H1 (cell line): Measurements from ENCODE around the gene RNF41.

Experiments used
- MAFK ChIP-seq: IDR thresholded peaks from 2 replicates; pipeline ENCODE4 v1.6.1; 2012; ENCODE audit warnings: low read depth, mild to moderate bottlenecking, improper control_type of control experiment, low read length
- POLR2AphosphoS5 ChIP-seq: IDR thresholded peaks from 2 replicates; pipeline ENCODE4 v1.6.1; 2011; ENCODE audit warnings: low read depth, low read length
- RAD21 ChIP-seq, 2 experiments: IDR thresholded peaks in 1 of 2; conservative IDR thresholded peaks in 1 of 2; 2 replicates each; pipeline ENCODE4 v1.6.1; 2011; ENCODE audit warnings: low read depth in 2 of 2, low read length in 2 of 2, improper control_type of control experiment in 1 of 2, inconsistent platforms in 1 of 2, mild to moderate bottlenecking in 1 of 2, moderate library complexity in 1 of 2
- RXRA ChIP-seq: IDR thresholded peaks from 2 replicates; pipeline ENCODE4 v1.6.1; 2011; ENCODE audit warnings: low read depth, mild to moderate bottlenecking, low read length, moderate library complexity; ENCODE audit not compliant: insufficient read depth
- SIN3A ChIP-seq, 2 experiments: IDR thresholded peaks in 1 of 2; conservative IDR thresholded peaks in 1 of 2; 2 replicates each; pipeline ENCODE4 v1.6.1; 2011 to 2012; ENCODE audit warnings: low read length in 2 of 2, improper control_type of control experiment in 1 of 2, low read depth in 1 of 2, mild to moderate bottlenecking in 1 of 2
- TAF1 ChIP-seq: IDR thresholded peaks from 2 replicates; pipeline ENCODE4 v1.6.1; 2011; ENCODE audit warnings: mild to moderate bottlenecking, low read depth, low read length
- TF ChIP-seq, protein P1 (sequence below), 3 experiments: IDR thresholded peaks; 1 replicate in 2 of 3; 2 replicates in 1 of 3; pipeline versions ENCODE4 v1.5.1 to v1.6.1; 2011; ENCODE audit warnings: low read length in 3 of 3, mild to moderate bottlenecking in 3 of 3, inconsistent platforms in 2 of 3, low read depth in 1 of 3, moderate library complexity in 1 of 3; ENCODE audit not compliant: insufficient read depth in 1 of 3; ENCODE audit errors: control extremely low read depth in 1 of 3
- TF ChIP-seq, protein P2 (sequence below): IDR thresholded peaks from 2 replicates; pipeline ENCODE4 v1.6.1; 2012; ENCODE audit warnings: inconsistent platforms
- TF ChIP-seq, protein P3 (sequence below): fragments of 300-600 bp; sonication (generic); IDR thresholded peaks from 2 replicates; pipeline ENCODE4 v1.7.1; 2012; ENCODE audit warnings: low read length, moderate library complexity, mild to moderate bottlenecking, inconsistent platforms; ENCODE audit not compliant: insufficient replicate concordance

DNA sequence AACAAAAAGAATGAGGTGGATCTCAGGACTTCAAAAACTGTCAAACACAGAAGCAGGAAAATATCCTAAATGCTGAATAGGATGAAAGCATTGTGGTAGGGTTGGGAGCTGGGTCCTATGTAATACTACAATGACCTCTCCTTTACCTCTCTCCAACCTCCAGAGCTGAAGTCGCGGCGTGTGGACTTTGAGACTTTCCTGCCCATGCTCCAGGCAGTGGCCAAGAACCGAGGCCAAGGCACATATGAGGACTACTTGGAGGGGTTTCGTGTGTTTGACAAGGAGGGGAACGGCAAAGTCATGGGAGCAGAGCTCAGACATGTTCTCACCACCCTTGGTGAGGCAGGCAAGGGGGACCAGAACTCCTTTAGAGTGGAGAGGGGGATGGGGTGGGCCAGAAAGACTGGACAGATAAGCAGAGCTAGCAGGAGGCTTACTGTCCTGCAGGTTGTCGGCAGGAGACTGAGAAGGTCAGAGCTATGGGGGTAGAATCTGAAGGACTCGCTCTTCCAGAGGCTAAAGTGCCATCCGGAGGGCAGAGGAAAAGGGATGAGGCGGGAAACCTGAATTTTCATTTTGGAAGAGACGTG is 66.4 kb downstream of the RNF41 start:
- TF ChIP-seq MAFK (no peak), TAF1 (no peak), RAD21 (IDR thresholded peaks at IDR 0.05 in 1 of 2, conservative IDR thresholded peaks at IDR 0.05 in 1 of 2; ENCODE audit: low read depth in 2 of 2, low read length in 2 of 2) (no peak), RXRA (no peak), SIN3A (conservative IDR thresholded peaks at IDR 0.05 in 1 of 2, IDR thresholded peaks at IDR 0.05 in 1 of 2; ENCODE audit: low read depth in 1 of 2, low read length in 2 of 2) (no peak), POLR2AphosphoS5 (0 out of 2 replicates have a peak, but pooled peaks have one; percentile 4)
- TF ChIP-seq, protein P1, sequence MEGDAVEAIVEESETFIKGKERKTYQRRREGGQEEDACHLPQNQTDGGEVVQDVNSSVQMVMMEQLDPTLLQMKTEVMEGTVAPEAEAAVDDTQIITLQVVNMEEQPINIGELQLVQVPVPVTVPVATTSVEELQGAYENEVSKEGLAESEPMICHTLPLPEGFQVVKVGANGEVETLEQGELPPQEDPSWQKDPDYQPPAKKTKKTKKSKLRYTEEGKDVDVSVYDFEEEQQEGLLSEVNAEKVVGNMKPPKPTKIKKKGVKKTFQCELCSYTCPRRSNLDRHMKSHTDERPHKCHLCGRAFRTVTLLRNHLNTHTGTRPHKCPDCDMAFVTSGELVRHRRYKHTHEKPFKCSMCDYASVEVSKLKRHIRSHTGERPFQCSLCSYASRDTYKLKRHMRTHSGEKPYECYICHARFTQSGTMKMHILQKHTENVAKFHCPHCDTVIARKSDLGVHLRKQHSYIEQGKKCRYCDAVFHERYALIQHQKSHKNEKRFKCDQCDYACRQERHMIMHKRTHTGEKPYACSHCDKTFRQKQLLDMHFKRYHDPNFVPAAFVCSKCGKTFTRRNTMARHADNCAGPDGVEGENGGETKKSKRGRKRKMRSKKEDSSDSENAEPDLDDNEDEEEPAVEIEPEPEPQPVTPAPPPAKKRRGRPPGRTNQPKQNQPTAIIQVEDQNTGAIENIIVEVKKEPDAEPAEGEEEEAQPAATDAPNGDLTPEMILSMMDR (IDR thresholded peaks at IDR 0.05; ENCODE audit: control extremely low read depth in 1 of 3, insufficient read depth in 1 of 3, low read depth in 1 of 3, low read length in 3 of 3), result no peak
- TF ChIP-seq, protein P2, sequence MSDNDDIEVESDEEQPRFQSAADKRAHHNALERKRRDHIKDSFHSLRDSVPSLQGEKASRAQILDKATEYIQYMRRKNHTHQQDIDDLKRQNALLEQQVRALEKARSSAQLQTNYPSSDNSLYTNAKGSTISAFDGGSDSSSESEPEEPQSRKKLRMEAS, result no peak
- TF ChIP-seq, protein P3, sequence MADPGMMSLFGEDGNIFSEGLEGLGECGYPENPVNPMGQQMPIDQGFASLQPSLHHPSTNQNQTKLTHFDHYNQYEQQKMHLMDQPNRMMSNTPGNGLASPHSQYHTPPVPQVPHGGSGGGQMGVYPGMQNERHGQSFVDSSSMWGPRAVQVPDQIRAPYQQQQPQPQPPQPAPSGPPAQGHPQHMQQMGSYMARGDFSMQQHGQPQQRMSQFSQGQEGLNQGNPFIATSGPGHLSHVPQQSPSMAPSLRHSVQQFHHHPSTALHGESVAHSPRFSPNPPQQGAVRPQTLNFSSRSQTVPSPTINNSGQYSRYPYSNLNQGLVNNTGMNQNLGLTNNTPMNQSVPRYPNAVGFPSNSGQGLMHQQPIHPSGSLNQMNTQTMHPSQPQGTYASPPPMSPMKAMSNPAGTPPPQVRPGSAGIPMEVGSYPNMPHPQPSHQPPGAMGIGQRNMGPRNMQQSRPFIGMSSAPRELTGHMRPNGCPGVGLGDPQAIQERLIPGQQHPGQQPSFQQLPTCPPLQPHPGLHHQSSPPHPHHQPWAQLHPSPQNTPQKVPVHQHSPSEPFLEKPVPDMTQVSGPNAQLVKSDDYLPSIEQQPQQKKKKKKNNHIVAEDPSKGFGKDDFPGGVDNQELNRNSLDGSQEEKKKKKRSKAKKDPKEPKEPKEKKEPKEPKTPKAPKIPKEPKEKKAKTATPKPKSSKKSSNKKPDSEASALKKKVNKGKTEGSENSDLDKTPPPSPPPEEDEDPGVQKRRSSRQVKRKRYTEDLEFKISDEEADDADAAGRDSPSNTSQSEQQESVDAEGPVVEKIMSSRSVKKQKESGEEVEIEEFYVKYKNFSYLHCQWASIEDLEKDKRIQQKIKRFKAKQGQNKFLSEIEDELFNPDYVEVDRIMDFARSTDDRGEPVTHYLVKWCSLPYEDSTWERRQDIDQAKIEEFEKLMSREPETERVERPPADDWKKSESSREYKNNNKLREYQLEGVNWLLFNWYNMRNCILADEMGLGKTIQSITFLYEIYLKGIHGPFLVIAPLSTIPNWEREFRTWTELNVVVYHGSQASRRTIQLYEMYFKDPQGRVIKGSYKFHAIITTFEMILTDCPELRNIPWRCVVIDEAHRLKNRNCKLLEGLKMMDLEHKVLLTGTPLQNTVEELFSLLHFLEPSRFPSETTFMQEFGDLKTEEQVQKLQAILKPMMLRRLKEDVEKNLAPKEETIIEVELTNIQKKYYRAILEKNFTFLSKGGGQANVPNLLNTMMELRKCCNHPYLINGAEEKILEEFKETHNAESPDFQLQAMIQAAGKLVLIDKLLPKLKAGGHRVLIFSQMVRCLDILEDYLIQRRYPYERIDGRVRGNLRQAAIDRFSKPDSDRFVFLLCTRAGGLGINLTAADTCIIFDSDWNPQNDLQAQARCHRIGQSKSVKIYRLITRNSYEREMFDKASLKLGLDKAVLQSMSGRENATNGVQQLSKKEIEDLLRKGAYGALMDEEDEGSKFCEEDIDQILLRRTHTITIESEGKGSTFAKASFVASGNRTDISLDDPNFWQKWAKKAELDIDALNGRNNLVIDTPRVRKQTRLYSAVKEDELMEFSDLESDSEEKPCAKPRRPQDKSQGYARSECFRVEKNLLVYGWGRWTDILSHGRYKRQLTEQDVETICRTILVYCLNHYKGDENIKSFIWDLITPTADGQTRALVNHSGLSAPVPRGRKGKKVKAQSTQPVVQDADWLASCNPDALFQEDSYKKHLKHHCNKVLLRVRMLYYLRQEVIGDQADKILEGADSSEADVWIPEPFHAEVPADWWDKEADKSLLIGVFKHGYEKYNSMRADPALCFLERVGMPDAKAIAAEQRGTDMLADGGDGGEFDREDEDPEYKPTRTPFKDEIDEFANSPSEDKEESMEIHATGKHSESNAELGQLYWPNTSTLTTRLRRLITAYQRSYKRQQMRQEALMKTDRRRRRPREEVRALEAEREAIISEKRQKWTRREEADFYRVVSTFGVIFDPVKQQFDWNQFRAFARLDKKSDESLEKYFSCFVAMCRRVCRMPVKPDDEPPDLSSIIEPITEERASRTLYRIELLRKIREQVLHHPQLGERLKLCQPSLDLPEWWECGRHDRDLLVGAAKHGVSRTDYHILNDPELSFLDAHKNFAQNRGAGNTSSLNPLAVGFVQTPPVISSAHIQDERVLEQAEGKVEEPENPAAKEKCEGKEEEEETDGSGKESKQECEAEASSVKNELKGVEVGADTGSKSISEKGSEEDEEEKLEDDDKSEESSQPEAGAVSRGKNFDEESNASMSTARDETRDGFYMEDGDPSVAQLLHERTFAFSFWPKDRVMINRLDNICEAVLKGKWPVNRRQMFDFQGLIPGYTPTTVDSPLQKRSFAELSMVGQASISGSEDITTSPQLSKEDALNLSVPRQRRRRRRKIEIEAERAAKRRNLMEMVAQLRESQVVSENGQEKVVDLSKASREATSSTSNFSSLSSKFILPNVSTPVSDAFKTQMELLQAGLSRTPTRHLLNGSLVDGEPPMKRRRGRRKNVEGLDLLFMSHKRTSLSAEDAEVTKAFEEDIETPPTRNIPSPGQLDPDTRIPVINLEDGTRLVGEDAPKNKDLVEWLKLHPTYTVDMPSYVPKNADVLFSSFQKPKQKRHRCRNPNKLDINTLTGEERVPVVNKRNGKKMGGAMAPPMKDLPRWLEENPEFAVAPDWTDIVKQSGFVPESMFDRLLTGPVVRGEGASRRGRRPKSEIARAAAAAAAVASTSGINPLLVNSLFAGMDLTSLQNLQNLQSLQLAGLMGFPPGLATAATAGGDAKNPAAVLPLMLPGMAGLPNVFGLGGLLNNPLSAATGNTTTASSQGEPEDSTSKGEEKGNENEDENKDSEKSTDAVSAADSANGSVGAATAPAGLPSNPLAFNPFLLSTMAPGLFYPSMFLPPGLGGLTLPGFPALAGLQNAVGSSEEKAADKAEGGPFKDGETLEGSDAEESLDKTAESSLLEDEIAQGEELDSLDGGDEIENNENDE, result no peak
